Thymus (tissue), 11 donors: ENCODE data around the gene SORCS1. TPM values are rescaled to one million over a fixed set of nuclear protein-coding genes. Genes with fewer than 3 reads are reported as not detected.
A peak's percentile ranks its signal among the peaks of the same experiment; 100 is the strongest.

Experiments used
- DNase-seq, 9 donors: peaks; one replicate each; pipeline ENCODE4 v3.0.0-alpha.2; 2013; ENCODE audit warnings: low spot score in 9 of 9, low read depth in 6 of 9, missing footprints in 1 of 9
- H3K27ac ChIP-seq, 2 donors: one replicate each; pipeline ENCODE4 v1.5.1; 2013; ENCODE audit warnings: control low read depth in 1 of 2, low read depth in 1 of 2, low read length in 1 of 2, mild to moderate bottlenecking in 1 of 2, moderate library complexity in 1 of 2
- H3K27me3 ChIP-seq, 2 donors: one replicate each; pipeline ENCODE4 v1.5.1; 2013; ENCODE audit warnings: low read length in 1 of 2; ENCODE audit not compliant: control insufficient read depth in 2 of 2, insufficient read depth in 1 of 2
- H3K36me3 ChIP-seq, 2 donors: one replicate each; pipeline ENCODE4 v1.5.1; 2013; ENCODE audit warnings: low read length in 1 of 2, mild to moderate bottlenecking in 1 of 2, moderate library complexity in 1 of 2; ENCODE audit not compliant: control insufficient read depth in 2 of 2, insufficient read depth in 2 of 2
- H3K4me1 ChIP-seq, 2 donors: one replicate each; pipeline ENCODE4 v1.5.1; 2013; ENCODE audit warnings: low read length in 2 of 2; ENCODE audit not compliant: control insufficient read depth in 2 of 2, insufficient read depth in 2 of 2
- H3K4me3 ChIP-seq, 2 donors: one replicate each; pipeline ENCODE4 v1.5.1; 2013; ENCODE audit warnings: low read length in 2 of 2, control low read depth in 1 of 2, mild to moderate bottlenecking in 1 of 2
- H3K9me3 ChIP-seq, 2 donors: one replicate each; pipeline ENCODE4 v1.5.1; 2013; ENCODE audit warnings: low read length in 1 of 2, mild to moderate bottlenecking in 1 of 2; ENCODE audit not compliant: control insufficient read depth in 2 of 2, insufficient read depth in 1 of 2
- WGBS: extraction: QIAGEN DNeasy Blood & Tissue Kit; methylation state at CpG from one replicate; pipeline ENCODE4 v1.1.7; 2013; 5-methylcytosine and 5-hydroxymethylcytosine counted together
- polyA plus RNA-seq: library from polyadenylated mRNA; stranded (reverse); fragments of 200-250 nt; gene quantifications from one replicate; pipeline ENCODE4 v1.2.3, GENCODE V29; 2013
- total RNA-seq: library from RNA; stranded (reverse); fragments of 120-200 nt; gene quantifications from one replicate; pipeline ENCODE4 v1.2.4, GENCODE V29; 2013
- donor health status: healthy.

Gene SORCS1
- total and polyA plus RNA-seq, 2 donors = 1.1 to 3.6 TPM

GRCh38 chr10:106705681-106706100 lies 458.8 kb downstream of the SORCS1 start:
- no peak overlapping the region for H3K27ac ChIP-seq
- no peak overlapping the region for H3K4me3 ChIP-seq
- H3K9me3 ChIP-seq = no peaks in the 10 kb centered on the region
- no peaks in the 10 kb centered on the region for H3K36me3 ChIP-seq
- no peaks in the 10 kb centered on the region for H3K4me1 ChIP-seq
- 30% methylated on average over 9 of the region's 9 CpGs for WGBS
- H3K27me3 ChIP-seq = no peaks in the 10 kb centered on the region
- peak; percentile 5 to 58 (median 27) for DNase-seq

- H3K4me1 ChIP-seq = no peaks in the 10 kb centered on the region
- H3K27me3 ChIP-seq = no peaks in the 10 kb centered on the region
- H3K27ac ChIP-seq = no peak overlapping the region
- DNase-seq = no peak
- no peak overlapping the region for H3K4me3 ChIP-seq
- whole genome bisulfite sequencing = 94% methylated on average over 2 of the region's 2 CpGs
- no peaks in the 10 kb centered on the region for H3K36me3 ChIP-seq
- H3K9me3 ChIP-seq = no peaks in the 10 kb centered on the region
Measured at GRCh38 chr10:106696239-106696638, 468.3 kb downstream of the SORCS1 start.

- no peak overlapping the region for H3K27ac ChIP-seq
- no peak overlapping the region for H3K4me3 ChIP-seq
- no peaks in the 10 kb centered on the region for H3K36me3 ChIP-seq
- no peaks in the 10 kb centered on the region for H3K9me3 ChIP-seq
- H3K27me3 ChIP-seq = no peaks in the 10 kb centered on the region
- 87% methylated on average over 1 of the region's 1 CpG for WGBS
- no peaks in the 10 kb centered on the region for H3K4me1 ChIP-seq
- no peak for DNase-seq
Measured at GRCh38 chr10:106694696-106695095, 469.8 kb downstream of the SORCS1 start.

- Histone ChIP-seq H3K27me3 (no peaks in the 10 kb centered on the region), H3K27ac (no peak overlapping the region), H3K4me3 (no peak overlapping the region), H3K4me1 (no peaks in the 10 kb centered on the region), H3K36me3 (no peaks in the 10 kb centered on the region), H3K9me3 (no peaks in the 10 kb centered on the region)
- DNase-seq = no peak
Measured at GRCh38 chr10:106682175-106682574, 482.3 kb downstream of the SORCS1 start.

- Histone ChIP-seq H3K9me3 (no peaks in the 10 kb centered on the region), H3K36me3 (no peaks in the 10 kb centered on the region), H3K4me1 (no peaks in the 10 kb centered on the region), H3K4me3 (no peak overlapping the region), H3K27me3 (no peaks in the 10 kb centered on the region), H3K27ac (no peak overlapping the region)
- 95% methylated on average over 2 of the region's 2 CpGs for WGBS
- DNase-seq = no peak
Measured at GRCh38 chr10:106680061-106680460, 484.4 kb downstream of the SORCS1 start.

- Histone ChIP-seq H3K36me3 (no peaks in the 10 kb centered on the region), H3K27me3 (no peaks in the 10 kb centered on the region), H3K9me3 (no peaks in the 10 kb centered on the region), H3K4me1 (no peaks in the 10 kb centered on the region), H3K27ac (no peak overlapping the region), H3K4me3 (no peak overlapping the region)
- no peak for DNase-seq
Measured at GRCh38 chr10:106679314-106679713, 485.2 kb downstream of the SORCS1 start.

- H3K36me3 ChIP-seq = no peaks in the 10 kb centered on the region
- no peaks in the 10 kb centered on the region for H3K4me1 ChIP-seq
- no peak overlapping the region for H3K4me3 ChIP-seq
- H3K27me3 ChIP-seq = no peaks in the 10 kb centered on the region
- H3K27ac ChIP-seq = no peak overlapping the region
- 98% methylated on average over 6 of the region's 6 CpGs for WGBS
- H3K9me3 ChIP-seq = no peaks in the 10 kb centered on the region
- DNase-seq = no peak
Measured at GRCh38 chr10:106672517-106673175, 491.9 kb downstream of the SORCS1 start.

GRCh38 chr10:106661767-106662140 lies 502.8 kb downstream of the SORCS1 start:
- no peaks in the 10 kb centered on the region for H3K9me3 ChIP-seq
- 89% methylated on average over 3 of the region's 3 CpGs for WGBS
- no peaks in the 10 kb centered on the region for H3K36me3 ChIP-seq
- no peak overlapping the region for H3K27ac ChIP-seq
- no peak for DNase-seq
- no peaks in the 10 kb centered on the region for H3K4me1 ChIP-seq
- H3K4me3 ChIP-seq = no peak overlapping the region
- H3K27me3 ChIP-seq = no peaks in the 10 kb centered on the region

GRCh38 chr10:106661133-106661766 lies 503.3 kb downstream of the SORCS1 start:
- no peak overlapping the region for H3K27ac ChIP-seq
- H3K4me3 ChIP-seq = no peak overlapping the region
- H3K27me3 ChIP-seq = no peaks in the 10 kb centered on the region
- DNase-seq = no peak
- no peaks in the 10 kb centered on the region for H3K9me3 ChIP-seq
- WGBS = 86% methylated on average over 5 of the region's 5 CpGs
- no peaks in the 10 kb centered on the region for H3K36me3 ChIP-seq
- no peaks in the 10 kb centered on the region for H3K4me1 ChIP-seq
